ENCODE results near the gene NT5DC2. TPM values are rescaled to one million over a fixed set of nuclear protein-coding genes. Genes with fewer than 3 reads are reported as not detected.

NT5DC2 gene
- total and polyA plus RNA-seq, 3 donors from 2014 or later = 92.4 to 147 (median 137) TPM

DNA sequence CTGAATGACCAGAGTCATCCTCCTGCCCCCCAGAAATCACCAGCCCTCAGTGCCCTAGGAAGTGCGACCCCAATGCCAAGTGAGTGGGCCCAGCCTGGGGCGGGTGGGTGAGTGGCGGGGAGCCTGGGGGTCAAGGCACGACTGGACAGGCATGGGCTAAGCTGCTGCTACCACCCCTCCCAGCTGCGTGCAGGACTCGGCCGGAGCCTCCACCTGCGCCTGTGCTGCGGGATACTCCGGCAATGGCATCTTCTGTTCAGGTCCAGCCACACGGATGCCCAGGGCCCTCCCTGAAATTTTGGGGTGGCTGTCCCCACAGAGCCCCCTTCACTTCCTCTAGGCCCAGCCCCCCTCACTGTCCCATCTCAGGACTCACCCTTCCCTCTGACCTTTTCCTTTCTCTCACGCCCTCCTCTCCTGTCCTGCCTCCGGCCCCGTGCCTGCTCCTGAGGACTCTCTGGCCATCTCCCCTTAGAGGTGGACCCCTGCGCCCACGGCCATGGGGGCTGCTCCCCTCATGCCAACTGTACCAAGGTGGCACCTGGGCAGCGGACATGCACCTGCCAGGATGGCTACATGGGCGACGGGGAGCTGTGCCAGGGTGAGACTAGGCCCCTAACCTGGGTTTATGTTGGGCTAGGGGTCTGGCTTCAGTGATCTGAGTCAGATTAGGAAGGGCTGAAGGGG, 17.0 kb downstream of the NT5DC2 start:
- no peak for TF ChIP-seq CTCF (IDR thresholded peaks at IDR 0.05)
- TF ChIP-seq POLR2A (IDR thresholded peaks at IDR 0.05) = no peak
- no peak for DNase-seq
- 96 to 97% methylated on average over 13 to 19 of the region's 19 CpGs for WGBS, 2 donors
- Histone ChIP-seq H3K4me3 (no peak overlapping the region), H3K36me3 (ENCODE audit: low read depth, missing control alignments) (no peaks in the 10 kb centered on the region), H3K4me1 (no peaks in the 10 kb centered on the region), H3K27me3 (no peaks in the 10 kb centered on the region), H3K27ac (no peak overlapping the region), H3K9me3 (no peaks in the 10 kb centered on the region)
- intact Hi-C loops (cut with DNase I; ENCODE audit: low total_unique reads) = no loop called here

- intact Hi-C loops (cut with DNase I; ENCODE audit: low total_unique reads) = no loop called here
- Histone ChIP-seq H3K9me3 (no peaks in the 10 kb centered on the region), H3K4me3 (no peak overlapping the region), H3K4me1 (no peaks in the 10 kb centered on the region), H3K27me3 (no peaks in the 10 kb centered on the region), H3K36me3 (ENCODE audit: low read depth, missing control alignments) (no peaks in the 10 kb centered on the region), H3K27ac (no peak overlapping the region)
- WGBS, 2 donors = 51 to 66% methylated on average over 4 to 6 of the region's 6 CpGs
- TF ChIP-seq CTCF (IDR thresholded peaks at IDR 0.05) (no peak), POLR2A (IDR thresholded peaks at IDR 0.05) (no peak)
- DNase-seq = no peak
Observed at GRCh38 chr3:52515192-52515591, 18.5 kb downstream of the NT5DC2 start.

DNA sequence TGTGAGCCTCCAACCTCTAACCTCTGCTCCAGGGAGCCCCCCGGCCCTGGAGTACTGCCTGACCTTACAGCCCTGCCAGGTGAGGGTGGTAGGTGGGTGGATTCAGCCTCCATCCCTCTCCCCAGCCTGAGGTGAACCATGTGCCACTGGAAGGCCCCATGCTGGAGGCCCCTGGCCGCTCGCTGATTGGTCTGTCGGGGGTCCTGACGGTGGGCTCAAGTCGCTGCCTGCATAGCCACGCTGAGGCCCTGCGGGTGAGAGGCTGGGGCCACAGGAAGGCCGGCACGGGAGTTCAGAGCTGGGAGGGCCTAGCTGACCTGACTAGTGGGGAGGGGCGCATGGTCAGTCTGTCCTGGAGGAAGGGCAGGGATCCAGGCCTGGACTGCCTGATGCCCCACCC, 19.1 kb downstream of the NT5DC2 start:
- DNase-seq = peak; percentile 37
- intact Hi-C loops (cut with DNase I; ENCODE audit: low total_unique reads) = no loop called here
- no peak overlapping the region for H3K4me3 ChIP-seq
- H3K36me3 ChIP-seq (ENCODE audit: low read depth, missing control alignments) = no peaks in the 10 kb centered on the region
- H3K4me1 ChIP-seq = no peaks in the 10 kb centered on the region
- WGBS, 2 donors = 69 to 84% methylated on average over 6 to 11 of the region's 11 CpGs
- H3K27ac ChIP-seq = no peak overlapping the region
- H3K27me3 ChIP-seq = no peaks in the 10 kb centered on the region
- TF ChIP-seq CTCF (IDR thresholded peaks at IDR 0.05) = no peak
- TF ChIP-seq POLR2A (IDR thresholded peaks at IDR 0.05) = no peak
- no peaks in the 10 kb centered on the region for H3K9me3 ChIP-seq

DNA sequence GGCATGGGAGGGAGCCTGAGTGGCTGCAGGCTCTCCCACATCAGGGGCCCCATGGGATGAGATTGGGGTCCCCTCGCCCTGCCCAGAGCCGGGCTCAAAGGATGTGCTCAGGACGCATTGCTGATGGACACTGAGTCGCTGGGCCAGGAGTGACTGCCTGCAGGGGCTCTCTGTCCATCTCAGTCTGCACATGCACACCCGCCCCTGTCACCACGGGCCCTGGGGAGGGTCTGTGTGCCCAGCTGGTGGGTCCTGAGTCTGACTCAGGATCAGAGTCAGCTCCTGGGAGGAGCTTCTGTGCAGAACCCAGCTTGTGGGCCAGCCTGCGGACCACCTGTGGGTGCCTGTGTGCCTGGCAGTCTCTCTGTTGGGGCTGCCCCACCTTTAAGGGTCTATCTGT, 20.4 kb downstream of the NT5DC2 start:
- intact Hi-C loops (cut with DNase I; ENCODE audit: low total_unique reads) = no loop called here
- no peaks in the 10 kb centered on the region for H3K4me1 ChIP-seq
- H3K4me3 ChIP-seq = no peak overlapping the region
- no peaks in the 10 kb centered on the region for H3K27me3 ChIP-seq
- no peak for DNase-seq
- H3K9me3 ChIP-seq = no peaks in the 10 kb centered on the region
- no peaks in the 10 kb centered on the region for H3K36me3 ChIP-seq (ENCODE audit: low read depth, missing control alignments)
- no peak overlapping the region for H3K27ac ChIP-seq
- WGBS, 2 donors = 98 to 100% methylated on average over 2 to 4 of the region's 7 CpGs
- no peak for TF ChIP-seq CTCF (IDR thresholded peaks at IDR 0.05)
- no peak for TF ChIP-seq POLR2A (IDR thresholded peaks at IDR 0.05)

GRCh38 chr3:52512727-52513126, 20.9 kb downstream of the NT5DC2 start:
- intact Hi-C loops (cut with DNase I; ENCODE audit: low total_unique reads) = no loop called here
- Histone ChIP-seq H3K36me3 (ENCODE audit: low read depth, missing control alignments) (no peaks in the 10 kb centered on the region), H3K4me1 (no peaks in the 10 kb centered on the region), H3K9me3 (no peaks in the 10 kb centered on the region), H3K27me3 (no peaks in the 10 kb centered on the region), H3K27ac (no peak overlapping the region), H3K4me3 (no peak overlapping the region)
- no peak for DNase-seq
- TF ChIP-seq CTCF (IDR thresholded peaks at IDR 0.05) (no peak), POLR2A (IDR thresholded peaks at IDR 0.05) (no peak)
- WGBS, 2 donors = 88% methylated on average over 17 of the region's 17 CpGs; no CpG with 5 or more reads in 1 of the 2 donors

Measured in testis (tissue), 3 donors.